Esophagus (tissue), 2 donors: Measurements from ENCODE around the gene OR10A2. TPM values are rescaled to one million over a fixed set of nuclear protein-coding genes. Genes with fewer than 3 reads are reported as not detected.
"Not testable (repeated sequence)": the region's sequence is repeated elsewhere in the genome, so short reads cannot be mapped to it uniquely, and the experiment has no call there.

Experiments
- H3K27ac ChIP-seq, 2 donors: one replicate each; pipeline ENCODE4 v1.5.1; 2013; ENCODE audit warnings: low read depth in 2 of 2, mild to moderate bottlenecking in 2 of 2, inconsistent platforms in 1 of 2, low read length in 1 of 2, moderate library complexity in 1 of 2
- H3K27me3 ChIP-seq, 2 donors: one replicate each; pipeline ENCODE4 v1.6.1; 2013; ENCODE audit warnings: low read length in 2 of 2, control low read depth in 1 of 2, mild to moderate bottlenecking in 1 of 2; ENCODE audit not compliant: insufficient read depth in 2 of 2, control insufficient read depth in 1 of 2
- H3K36me3 ChIP-seq, 2 donors: one replicate each; pipeline ENCODE4 v1.6.1; 2013; ENCODE audit warnings: low read length in 1 of 2; ENCODE audit not compliant: control insufficient read depth in 2 of 2, insufficient read depth in 2 of 2
- H3K4me1 ChIP-seq, 2 donors: one replicate each; pipeline ENCODE4 v1.6.1; 2013; ENCODE audit warnings: low read length in 1 of 2; ENCODE audit not compliant: control insufficient read depth in 2 of 2, insufficient read depth in 2 of 2
- H3K4me3 ChIP-seq, 2 donors: one replicate each; pipeline ENCODE4 v1.5.1; 2013; ENCODE audit warnings: low read length in 2 of 2, mild to moderate bottlenecking in 2 of 2, low read depth in 1 of 2, moderate library complexity in 1 of 2
- H3K9me3 ChIP-seq, 2 donors: one replicate each; pipeline ENCODE4 v1.6.1; 2013; ENCODE audit warnings: mild to moderate bottlenecking in 2 of 2, low read depth in 1 of 2, low read length in 1 of 2, moderate library complexity in 1 of 2; ENCODE audit not compliant: control insufficient read depth in 2 of 2, insufficient read depth in 1 of 2
- WGBS, 2 donors: extraction: QIAGEN DNeasy Blood & Tissue Kit; methylation state at CpG; one replicate each; pipeline ENCODE4 v1.1.7; 2013; 5-methylcytosine and 5-hydroxymethylcytosine counted together
- polyA plus RNA-seq, 2 donors: library from polyadenylated mRNA; stranded (reverse); fragments of 200-250 nt; gene quantifications; one replicate each; pipeline ENCODE4 v1.2.3, GENCODE V29; 2013
- donor health status: healthy with polysubstance abuse.
- donor health status: Bipolar disorder and iron deficiency.

OR10A2 gene
- polyA plus RNA-seq, 2 donors = not detected

- WGBS, 2 donors = 41 to 49% methylated on average over 2 of the region's 2 CpGs
- H3K4me3 ChIP-seq = no peak overlapping the region
Observed at GRCh38 chr11:6843670-6844069, 19.2 kb upstream of the OR10A2 start.

GRCh38 chr11:6844356-6844755, 18.5 kb upstream of the OR10A2 start:
- H3K36me3 ChIP-seq = no peaks in the 10 kb centered on the region

More at GRCh38 chr11:6843670-6844069, 19.2 kb upstream of the OR10A2 start:
- no peaks in the 10 kb centered on the region for H3K36me3 ChIP-seq
- H3K9me3 ChIP-seq = peaks cover 0 to 2% of the 10 kb centered on the region in 2 donors
- no peak overlapping the region for H3K27ac ChIP-seq
- H3K4me1 ChIP-seq = no peaks in the 10 kb centered on the region
- no peaks in the 10 kb centered on the region for H3K27me3 ChIP-seq

GRCh38 chr11:6845383-6845782, 17.5 kb upstream of the OR10A2 start, which contains the start of gene OR10A5:
TSS of gene OR10A5 (plus strand) at chr11:6845683. CDS start at chr11:6845683, 0 bp downstream.
- no peaks in the 10 kb centered on the region for H3K4me1 ChIP-seq
- H3K27me3 ChIP-seq = no peaks in the 10 kb centered on the region
- H3K9me3 ChIP-seq = peaks cover 0 to 2% of the 10 kb centered on the region in 2 donors
- H3K27ac ChIP-seq = no peak within 1 kb of the TSS
- H3K36me3 ChIP-seq = no peaks in the 10 kb centered on the region
- no peak within 1 kb of the TSS for H3K4me3 ChIP-seq
- 62 to 73% methylated on average over 3 of the region's 3 CpGs for WGBS, 2 donors

More at GRCh38 chr11:6844356-6844755, 18.5 kb upstream of the OR10A2 start:
- no peaks in the 10 kb centered on the region for H3K4me1 ChIP-seq
- no peaks in the 10 kb centered on the region for H3K27me3 ChIP-seq
- no peak overlapping the region for H3K27ac ChIP-seq
- 85 to 88% methylated on average over 5 of the region's 5 CpGs for WGBS, 2 donors
- peaks cover 0 to 2% of the 10 kb centered on the region in 2 donors for H3K9me3 ChIP-seq
- no peak overlapping the region for H3K4me3 ChIP-seq

- no peak overlapping the region for H3K27ac ChIP-seq
Observed at GRCh38 chr11:6850526-6850925, 12.3 kb upstream of the OR10A2 start.

GRCh38 chr11:6854801-6855200, 8.1 kb upstream of the OR10A2 start:
- H3K9me3 ChIP-seq, H3K4me1 ChIP-seq, H3K4me3 ChIP-seq, H3K27me3 ChIP-seq, H3K27ac ChIP-seq, H3K36me3 ChIP-seq: not testable (repeated sequence)
- 90 to 93% methylated on average over 6 of the region's 6 CpGs for WGBS, 2 donors

More at GRCh38 chr11:6850526-6850925, 12.3 kb upstream of the OR10A2 start:
- no peak overlapping the region for H3K4me3 ChIP-seq
- no peaks in the 10 kb centered on the region for H3K27me3 ChIP-seq
- WGBS, 2 donors = 72 to 88% methylated on average over 2 of the region's 2 CpGs
- no peaks in the 10 kb centered on the region for H3K9me3 ChIP-seq
- H3K4me1 ChIP-seq = no peaks in the 10 kb centered on the region
- H3K36me3 ChIP-seq = no peaks in the 10 kb centered on the region

GRCh38 chr11:6855971-6856541, 6.8 kb upstream of the OR10A2 start:
- 38 to 60% methylated on average over 1 of the region's 1 CpG for WGBS, 2 donors
- H3K36me3 ChIP-seq = no peaks in the 10 kb centered on the region
- H3K27me3 ChIP-seq = no peaks in the 10 kb centered on the region
- H3K4me3 ChIP-seq = no peak overlapping the region
- H3K27ac ChIP-seq = no peak overlapping the region
- no peaks in the 10 kb centered on the region for H3K4me1 ChIP-seq
- H3K9me3 ChIP-seq = peaks cover 0 to 3% of the 10 kb centered on the region in 2 donors

- peaks cover 0 to 3% of the 10 kb centered on the region in 2 donors for H3K9me3 ChIP-seq
- H3K36me3 ChIP-seq = no peaks in the 10 kb centered on the region
- H3K4me1 ChIP-seq = no peaks in the 10 kb centered on the region
- no peak overlapping the region for H3K4me3 ChIP-seq
- H3K27me3 ChIP-seq = no peaks in the 10 kb centered on the region
- WGBS, 2 donors = 36 to 48% methylated on average over 3 of the region's 3 CpGs
- no peak overlapping the region for H3K27ac ChIP-seq
Observed at GRCh38 chr11:6856871-6857270, 6.0 kb upstream of the OR10A2 start.

GRCh38 chr11:6864438-6864837, 1.6 kb downstream of the OR10A2 start:
- no peaks in the 10 kb centered on the region for H3K9me3 ChIP-seq
- H3K4me3 ChIP-seq = no peak overlapping the region
- H3K27ac ChIP-seq = no peak overlapping the region
- no peaks in the 10 kb centered on the region for H3K27me3 ChIP-seq
- H3K4me1 ChIP-seq = no peaks in the 10 kb centered on the region
- 81 to 85% methylated on average over 1 of the region's 1 CpG for WGBS, 2 donors
- no peaks in the 10 kb centered on the region for H3K36me3 ChIP-seq

GRCh38 chr11:6871278-6871677, 8.4 kb downstream of the OR10A2 start:
- H3K4me3 ChIP-seq = no peak overlapping the region
- 90 to 91% methylated on average over 1 of the region's 1 CpG for WGBS, 2 donors
- H3K27ac ChIP-seq = no peak overlapping the region
- no peaks in the 10 kb centered on the region for H3K4me1 ChIP-seq
- H3K36me3 ChIP-seq = no peaks in the 10 kb centered on the region
- no peaks in the 10 kb centered on the region for H3K27me3 ChIP-seq
- no peaks in the 10 kb centered on the region for H3K9me3 ChIP-seq

GRCh38 chr11:6875761-6876160, 12.9 kb downstream of the OR10A2 start:
- no peak overlapping the region for H3K4me3 ChIP-seq
- 67 to 85% methylated on average over 2 of the region's 2 CpGs for WGBS, 2 donors
- H3K36me3 ChIP-seq = no peaks in the 10 kb centered on the region
- H3K4me1 ChIP-seq = no peaks in the 10 kb centered on the region
- H3K9me3 ChIP-seq = peaks cover 0 to 4% of the 10 kb centered on the region in 2 donors
- no peak overlapping the region for H3K27ac ChIP-seq
- H3K27me3 ChIP-seq = no peaks in the 10 kb centered on the region
